Measurements from ENCODE around the gene GFPT1.

Gene GFPT1

GRCh38 chr2:69287544-69287943 is 99.5 kb downstream of the GFPT1 start:
- no peak for DNase-seq

DNA sequence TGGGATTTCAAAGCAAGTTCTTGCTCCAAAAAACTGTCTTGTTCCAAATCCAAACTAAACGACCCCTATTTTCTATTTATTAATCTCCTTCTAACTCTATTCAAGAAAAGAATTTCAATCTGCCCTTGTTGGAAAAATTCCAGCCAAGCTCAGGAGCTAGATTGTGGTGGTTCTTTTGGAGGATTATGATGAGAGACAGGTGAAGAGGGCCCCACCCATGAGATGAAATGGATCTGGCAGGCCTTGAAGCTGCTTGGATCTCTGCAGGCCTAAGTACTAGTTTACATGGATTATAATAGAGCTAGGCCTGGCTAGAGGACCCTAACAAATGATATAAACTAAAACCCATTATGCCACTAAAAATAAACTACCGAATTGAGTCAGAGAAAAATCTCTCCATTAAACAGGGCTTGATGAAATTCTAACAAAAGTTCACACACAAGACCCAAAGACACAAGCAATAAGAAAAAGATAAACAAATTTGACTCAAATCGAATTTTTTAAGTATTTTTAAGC is 101.6 kb downstream of the GFPT1 start:
- DNase-seq, result no peak

DNA sequence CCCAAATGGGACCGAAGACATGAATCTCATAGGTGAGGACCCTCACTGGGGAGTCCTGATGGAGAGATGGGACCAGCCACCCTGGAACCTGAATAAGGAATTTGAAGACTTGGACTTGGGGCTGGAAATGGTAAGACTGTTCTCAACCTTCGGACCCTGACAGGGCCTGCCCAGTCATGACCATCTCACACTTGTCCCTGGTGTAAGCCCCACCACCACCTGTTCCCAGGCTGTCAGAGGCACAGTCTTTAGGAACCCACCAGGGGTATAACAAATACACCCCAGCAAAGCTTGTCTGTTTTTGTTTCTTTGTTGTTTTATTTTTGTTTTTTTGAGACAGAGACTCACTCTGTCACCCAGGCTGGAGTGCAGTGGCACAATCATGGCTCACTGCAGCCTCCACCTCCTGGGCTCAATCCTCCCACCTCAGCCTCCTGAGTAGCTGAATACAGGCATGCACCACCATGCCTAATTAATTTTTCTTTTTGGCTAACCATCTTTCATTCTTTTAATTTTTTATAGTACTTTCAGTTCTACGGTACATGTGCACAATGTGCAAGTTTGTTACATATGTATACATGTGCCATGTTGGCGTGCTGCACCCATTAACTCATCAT is 106.1 kb downstream of the GFPT1 start:
- DNase-seq, result no peak

DNA sequence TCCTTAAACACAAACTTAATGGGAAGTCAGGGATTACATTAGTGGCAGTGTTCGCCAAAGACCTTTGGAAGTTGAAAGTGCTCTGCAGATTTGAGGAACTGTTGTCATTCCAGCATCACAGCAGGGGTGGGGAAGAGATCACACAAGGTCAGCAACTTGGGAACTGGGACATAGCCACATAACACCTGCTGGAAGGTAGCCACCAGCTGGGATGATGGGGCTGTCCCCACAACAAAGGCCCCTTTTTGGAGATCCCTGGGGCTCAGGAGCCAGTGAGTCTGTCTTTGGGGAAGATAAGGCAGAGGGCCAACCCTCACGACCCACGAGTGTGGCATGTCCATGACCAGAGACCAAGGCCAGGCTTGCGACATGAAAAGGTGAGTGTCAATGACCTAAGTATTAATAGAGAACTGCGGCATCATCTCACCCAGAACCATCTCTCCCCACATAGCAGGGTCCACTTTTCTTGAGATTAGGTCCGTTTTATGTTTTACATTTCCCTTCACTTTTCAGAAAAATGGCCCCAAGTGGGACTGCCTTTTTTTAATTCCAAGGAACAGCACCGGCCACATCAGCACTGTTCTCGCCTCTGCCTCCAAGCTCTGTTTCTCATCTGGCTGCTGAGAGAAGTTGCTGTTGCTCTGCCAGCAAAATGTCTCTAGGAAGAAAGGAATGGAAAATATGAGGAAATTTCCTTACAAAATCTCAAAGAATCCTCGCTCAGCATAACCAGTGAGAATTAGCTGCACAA is 106.9 kb downstream of the GFPT1 start:
- DNase-seq, result no peak

GRCh38 chr2:69279211-69279610 is 107.8 kb downstream of the GFPT1 start:
- DNase-seq, result no peak

DNA sequence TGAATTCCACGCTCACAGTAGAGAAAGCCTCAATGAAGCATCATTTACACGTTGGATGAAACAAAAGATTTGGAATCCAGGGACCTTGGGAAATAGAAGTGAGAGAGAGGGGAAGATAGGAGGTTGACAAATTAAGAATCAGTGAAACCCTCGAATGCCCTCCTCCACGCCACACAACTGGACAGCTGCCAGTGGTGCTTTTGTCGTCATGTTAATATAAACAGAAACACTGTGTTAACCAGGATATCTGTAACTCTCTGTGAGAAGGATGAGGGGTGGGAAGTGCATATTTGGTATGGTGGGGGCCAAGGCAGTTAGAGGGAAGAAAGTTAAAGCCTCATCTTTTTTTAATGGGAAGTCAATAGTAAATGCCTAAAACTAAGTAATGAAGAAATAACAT is 108.7 kb downstream of the GFPT1 start:
- no peak for DNase-seq

DNA sequence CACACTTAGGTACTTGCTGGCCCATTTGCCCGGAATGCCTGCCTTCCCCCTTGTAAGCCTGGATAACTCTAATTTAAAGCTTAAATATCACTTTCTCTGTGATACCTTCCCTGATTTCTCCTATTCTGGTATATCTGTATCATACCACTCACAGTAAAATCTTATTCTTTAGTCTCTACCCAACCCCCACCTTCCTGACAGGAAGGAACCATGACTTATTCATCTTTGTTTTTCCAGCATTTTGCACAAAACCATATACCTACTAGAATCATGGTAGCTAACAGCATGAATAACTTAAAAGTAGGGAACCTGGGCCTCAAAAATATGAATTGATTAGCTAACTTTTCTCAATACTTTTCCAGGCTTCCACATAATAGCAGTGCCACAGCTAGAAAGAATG is 111.5 kb downstream of the GFPT1 start:
- DNase-seq, result no peak

DNA sequence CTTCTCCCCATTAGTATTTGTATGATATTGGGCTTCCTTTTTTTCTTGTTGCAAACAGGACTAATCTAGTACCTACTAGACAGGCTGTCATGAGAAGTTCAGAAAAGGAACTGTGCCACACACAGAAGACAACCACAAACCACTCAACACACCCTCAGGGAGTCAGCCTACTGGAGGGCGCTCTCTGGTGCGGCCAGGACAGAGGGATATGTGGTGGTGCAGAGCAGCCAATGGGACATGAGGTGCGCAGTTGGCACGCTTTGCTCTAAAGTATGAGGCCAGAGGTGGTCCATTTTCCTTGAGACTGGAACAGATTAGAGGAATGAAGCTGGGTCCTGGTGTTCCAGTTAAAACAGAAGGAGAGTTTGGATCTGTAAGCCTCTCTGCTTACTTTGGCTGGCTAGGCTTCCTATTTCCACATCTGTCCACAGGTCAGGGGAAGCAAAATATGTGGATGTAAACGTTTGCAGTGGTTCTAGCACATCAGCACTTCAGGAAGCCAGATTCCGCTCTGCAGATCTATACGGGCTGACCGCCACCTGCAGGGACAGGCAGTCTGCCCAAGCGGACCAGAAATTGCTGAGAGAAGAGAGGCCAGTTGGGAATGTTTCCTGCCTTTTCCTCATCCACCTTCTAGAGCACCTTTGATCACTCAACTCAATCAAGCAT is 114.1 kb downstream of the GFPT1 start:
- no peak for DNase-seq

DNA sequence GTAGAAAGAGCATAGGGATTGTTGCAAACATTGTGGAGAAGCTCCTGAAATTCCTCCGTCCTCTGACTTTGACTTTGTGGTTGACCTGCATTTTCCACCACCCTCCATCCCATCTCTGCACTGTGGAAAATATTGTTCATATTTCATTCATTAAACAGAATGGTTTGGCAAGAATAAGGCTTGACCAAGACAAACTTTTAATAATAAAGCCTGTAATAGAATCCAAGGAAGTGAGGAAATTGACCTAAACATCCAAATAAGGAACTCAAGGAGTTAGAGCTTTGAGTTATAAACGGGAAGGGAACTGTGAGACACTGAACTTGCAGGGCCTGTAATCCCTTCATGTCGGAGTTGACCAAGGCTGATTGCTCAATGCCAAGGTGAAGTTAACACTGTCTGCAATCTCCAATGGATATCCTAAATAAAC is 115.2 kb downstream of the GFPT1 start:
- DNase-seq, result no peak
